ENCODE results near the gene C4BPA.

The C4BPA gene

DNA sequence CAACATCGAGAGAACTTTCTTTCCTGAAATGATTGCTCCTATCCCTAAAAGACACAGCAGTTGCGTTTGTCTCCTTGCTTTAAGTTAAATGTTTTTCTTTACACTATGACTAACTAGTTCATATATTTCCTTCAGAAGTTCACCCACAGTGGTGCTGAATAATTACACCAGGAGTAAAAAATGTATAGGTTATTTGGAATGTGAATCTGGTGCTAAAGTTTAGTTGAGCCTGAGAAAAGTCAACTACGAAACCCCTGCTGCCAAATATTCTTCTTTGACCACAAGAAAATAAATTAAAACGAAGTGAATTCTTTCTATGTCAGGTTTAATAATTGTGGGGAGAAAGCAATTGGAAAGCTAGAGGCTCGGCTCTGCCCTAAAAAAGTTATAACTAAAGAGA lies 52.8 kb downstream of the C4BPA start:
- Histone ChIP-seq H3K9me3 (ENCODE audit: low read length) (no peaks in the 10 kb centered on the region), H3K27ac (ENCODE audit: low read depth, low read length, poor library complexity, severe bottlenecking) (no peak overlapping the region), H3K9ac (ENCODE audit: low read length) (no peak overlapping the region), H3K4me3 (ENCODE audit: low read depth, low read length, poor library complexity, severe bottlenecking) (no peak overlapping the region), H2AFZ (ENCODE audit: low read length) (no peak overlapping the region), H3K4me2 (ENCODE audit: low read length) (no peak overlapping the region), H3F3A (ENCODE audit: insufficient read depth, low read length) (no peaks in the 10 kb centered on the region), H3K79me2 (ENCODE audit: insufficient read depth, low read length) (no peaks in the 10 kb centered on the region), H3K36me3 (ENCODE audit: insufficient read depth, low read length) (no peaks in the 10 kb centered on the region), H3K4me1 (ENCODE audit: insufficient read depth, low read length, severe bottlenecking) (no peaks in the 10 kb centered on the region), H4K20me1 (ENCODE audit: insufficient read depth, low read length) (no peaks in the 10 kb centered on the region), H3K27me3 (ENCODE audit: insufficient read depth, low read length) (no peaks in the 10 kb centered on the region), H3K9me2 (ENCODE audit: low read depth, low read length) (no peaks in the 10 kb centered on the region)
- TF ChIP-seq EZH2 (IDR thresholded peaks at IDR 0.05; ENCODE audit: borderline replicate concordance, low read length) = no peak
- TF ChIP-seq, protein P1, sequence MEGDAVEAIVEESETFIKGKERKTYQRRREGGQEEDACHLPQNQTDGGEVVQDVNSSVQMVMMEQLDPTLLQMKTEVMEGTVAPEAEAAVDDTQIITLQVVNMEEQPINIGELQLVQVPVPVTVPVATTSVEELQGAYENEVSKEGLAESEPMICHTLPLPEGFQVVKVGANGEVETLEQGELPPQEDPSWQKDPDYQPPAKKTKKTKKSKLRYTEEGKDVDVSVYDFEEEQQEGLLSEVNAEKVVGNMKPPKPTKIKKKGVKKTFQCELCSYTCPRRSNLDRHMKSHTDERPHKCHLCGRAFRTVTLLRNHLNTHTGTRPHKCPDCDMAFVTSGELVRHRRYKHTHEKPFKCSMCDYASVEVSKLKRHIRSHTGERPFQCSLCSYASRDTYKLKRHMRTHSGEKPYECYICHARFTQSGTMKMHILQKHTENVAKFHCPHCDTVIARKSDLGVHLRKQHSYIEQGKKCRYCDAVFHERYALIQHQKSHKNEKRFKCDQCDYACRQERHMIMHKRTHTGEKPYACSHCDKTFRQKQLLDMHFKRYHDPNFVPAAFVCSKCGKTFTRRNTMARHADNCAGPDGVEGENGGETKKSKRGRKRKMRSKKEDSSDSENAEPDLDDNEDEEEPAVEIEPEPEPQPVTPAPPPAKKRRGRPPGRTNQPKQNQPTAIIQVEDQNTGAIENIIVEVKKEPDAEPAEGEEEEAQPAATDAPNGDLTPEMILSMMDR (IDR thresholded peaks at IDR 0.05; ENCODE audit: low read length) = no peak

DNA sequence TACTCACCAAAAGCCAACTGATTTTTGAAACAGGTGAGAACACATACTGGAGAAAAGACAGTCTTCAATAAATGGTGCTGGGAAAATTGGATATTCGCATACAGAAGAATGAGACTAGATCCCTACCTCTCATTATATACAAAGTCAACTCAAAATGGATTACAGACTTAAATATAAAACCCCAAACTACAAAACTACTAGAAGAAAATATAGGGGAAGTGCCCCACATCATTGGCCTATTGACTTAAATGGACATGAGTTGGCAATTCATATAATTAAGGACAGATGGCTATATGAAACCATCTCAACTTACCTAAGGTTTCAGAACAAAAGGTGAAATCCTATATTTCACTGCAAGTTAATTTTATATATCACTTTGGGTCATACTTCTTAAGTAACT lies 60.1 kb downstream of the C4BPA start:
- Histone ChIP-seq H3K27ac (ENCODE audit: low read depth, low read length, poor library complexity, severe bottlenecking) (no peak overlapping the region), H3K9me2 (ENCODE audit: low read depth, low read length) (no peaks in the 10 kb centered on the region), H3K79me2 (ENCODE audit: insufficient read depth, low read length) (no peaks in the 10 kb centered on the region), H3K9ac (ENCODE audit: low read length) (no peak overlapping the region), H3K4me3 (ENCODE audit: low read depth, low read length, poor library complexity, severe bottlenecking) (no peak overlapping the region), H3K4me1 (ENCODE audit: insufficient read depth, low read length, severe bottlenecking) (no peaks in the 10 kb centered on the region), H3F3A (ENCODE audit: insufficient read depth, low read length) (no peaks in the 10 kb centered on the region), H3K36me3 (ENCODE audit: insufficient read depth, low read length) (no peaks in the 10 kb centered on the region), H3K4me2 (ENCODE audit: low read length) (no peak overlapping the region), H4K20me1 (ENCODE audit: insufficient read depth, low read length) (no peaks in the 10 kb centered on the region), H3K9me3 (ENCODE audit: low read length) (no peaks in the 10 kb centered on the region), H2AFZ (ENCODE audit: low read length) (no peak overlapping the region), H3K27me3 (ENCODE audit: insufficient read depth, low read length) (no peaks in the 10 kb centered on the region)
- TF ChIP-seq, protein P1 (IDR thresholded peaks at IDR 0.05; ENCODE audit: low read length) = no peak
- TF ChIP-seq EZH2 (IDR thresholded peaks at IDR 0.05; ENCODE audit: borderline replicate concordance, low read length) = no peak

DNA sequence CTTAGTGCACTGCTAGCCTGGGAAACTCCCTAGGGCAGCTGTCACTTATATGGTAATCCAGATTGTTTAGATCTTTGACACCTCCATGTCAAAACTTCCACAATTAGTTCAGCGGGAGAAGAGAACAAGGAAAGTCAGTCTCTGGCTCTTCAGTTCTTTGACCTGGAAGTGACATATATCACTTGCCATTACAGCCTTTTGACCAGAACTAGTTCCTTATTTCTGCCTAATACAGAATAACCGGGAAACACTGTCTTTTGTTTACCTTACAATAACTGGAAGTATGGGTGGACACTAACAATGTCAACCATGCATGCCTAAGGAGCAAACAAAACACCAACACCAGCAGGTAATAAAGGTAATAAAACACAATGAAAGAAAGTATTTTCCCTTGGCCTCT lies 68.3 kb downstream of the C4BPA start:
- no peak overlapping the region for H3K4me2 ChIP-seq (ENCODE audit: low read length)
- no peaks in the 10 kb centered on the region for H3K4me1 ChIP-seq (ENCODE audit: insufficient read depth, low read length, severe bottlenecking)
- H3K36me3 ChIP-seq (ENCODE audit: insufficient read depth, low read length) = no peaks in the 10 kb centered on the region
- H3K79me2 ChIP-seq (ENCODE audit: insufficient read depth, low read length) = no peaks in the 10 kb centered on the region
- no peak overlapping the region for H3K4me3 ChIP-seq (ENCODE audit: low read depth, low read length, poor library complexity, severe bottlenecking)
- TF ChIP-seq, protein P1 (IDR thresholded peaks at IDR 0.05; ENCODE audit: low read length) = no peak
- TF ChIP-seq EZH2 (IDR thresholded peaks at IDR 0.05; ENCODE audit: borderline replicate concordance, low read length) = no peak
- H3K9me3 ChIP-seq (ENCODE audit: low read length) = no peaks in the 10 kb centered on the region
- H4K20me1 ChIP-seq (ENCODE audit: insufficient read depth, low read length) = no peaks in the 10 kb centered on the region
- H2AFZ ChIP-seq (ENCODE audit: low read length) = no peak overlapping the region
- no peak overlapping the region for H3K27ac ChIP-seq (ENCODE audit: low read depth, low read length, poor library complexity, severe bottlenecking)
- no peaks in the 10 kb centered on the region for H3K27me3 ChIP-seq (ENCODE audit: insufficient read depth, low read length)
- no peak overlapping the region for H3K9ac ChIP-seq (ENCODE audit: low read length)
- no peaks in the 10 kb centered on the region for H3K9me2 ChIP-seq (ENCODE audit: low read depth, low read length)
- no peaks in the 10 kb centered on the region for H3F3A ChIP-seq (ENCODE audit: insufficient read depth, low read length)
